ENCODE measurements around the gene GINS1.

GRCh38 chr20:25494506-25495188 is 87.2 kb downstream of the GINS1 start:
- TF ChIP-seq CTCF (IDR thresholded peaks at IDR 0.05) (no peak), POLR2A (IDR thresholded peaks at IDR 0.05) (no peak)
